ENCODE data around the gene CCDC83.

- TF ChIP-seq SIN3A (IDR thresholded peaks at IDR 0.05; ENCODE audit: borderline replicate concordance, insufficient read depth, low read length) (no peak), REST (IDR thresholded peaks at IDR 0.05; ENCODE audit: insufficient read depth in 1 of 2, low read depth in 2 of 2, low read length in 2 of 2) (no peak)
These were observed 7.2 kb upstream of the CCDC83 start for GRCh38 chr11:85848006-85848405.
